Measurements from ENCODE around the gene SLC6A9. TPM values are rescaled to one million over a fixed set of nuclear protein-coding genes. Genes with fewer than 3 reads are reported as not detected.

The SLC6A9 gene
- total RNA-seq, 2 experiments from 2014 or later: 8.2 to 21.8 TPM

DNA sequence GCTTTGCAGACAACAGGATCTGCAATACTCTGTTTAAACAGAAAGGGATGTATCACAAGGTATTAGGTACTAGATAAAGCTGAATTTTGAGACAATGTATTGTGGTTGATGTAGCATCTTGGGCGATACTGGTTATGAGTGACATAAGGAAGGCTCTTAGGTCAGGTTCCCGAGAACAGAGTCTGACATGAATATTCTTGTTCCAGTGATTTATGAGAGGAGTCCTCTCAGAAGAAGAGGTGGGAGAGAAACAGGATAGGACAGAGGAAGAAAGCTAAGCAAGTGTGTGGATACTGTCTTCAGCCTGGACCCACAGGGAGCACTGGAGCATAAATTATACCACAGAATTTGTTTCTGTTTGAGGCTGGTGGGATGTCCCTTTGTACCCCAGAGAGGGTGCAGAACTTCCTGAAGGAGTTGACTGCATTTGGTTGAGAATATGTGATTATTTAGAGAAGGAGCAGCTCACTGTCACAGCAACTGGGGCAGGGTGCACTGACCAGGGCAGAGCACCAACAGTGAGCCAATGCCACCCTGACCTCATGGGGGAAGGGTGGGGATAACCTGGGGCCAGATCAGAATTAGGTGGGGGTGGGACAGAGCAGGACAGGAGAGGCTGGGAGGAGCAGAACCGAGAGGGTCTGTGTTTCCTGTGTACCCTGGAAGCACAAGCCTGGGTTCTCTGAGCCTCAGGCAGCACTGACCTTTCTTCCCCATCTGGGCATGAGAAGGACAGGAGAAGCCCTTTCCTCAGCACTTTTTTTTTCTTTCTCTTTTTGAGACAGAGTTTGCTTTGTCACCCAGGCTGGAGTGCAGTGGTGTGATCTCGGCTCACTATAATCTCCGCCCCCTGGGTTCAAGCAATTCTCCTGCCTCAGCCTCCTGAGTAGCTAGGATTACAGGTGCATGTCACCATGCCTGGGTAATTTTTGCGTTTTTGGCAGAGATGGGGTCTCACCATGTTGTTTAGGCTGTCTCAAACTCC is 36.3 kb upstream of the SLC6A9 start:
- Histone ChIP-seq H3K4me3 (ENCODE audit: low read depth, low read length, poor library complexity, severe bottlenecking) (peak overlapping the region; percentile 27), H3K36me3 (ENCODE audit: insufficient read depth, low read length) (no peaks in the 10 kb centered on the region), H3K9me3 (ENCODE audit: low read length) (no peaks in the 10 kb centered on the region), H3K4me1 (ENCODE audit: insufficient read depth, low read length, poor library complexity, severe bottlenecking) (peaks cover 22% of the 10 kb centered on the region), H3K27ac (ENCODE audit: low read depth, low read length, poor library complexity, severe bottlenecking) (no peak overlapping the region), H3K9me2 (ENCODE audit: insufficient read depth, low read length) (no peaks in the 10 kb centered on the region), H2AFZ (ENCODE audit: low read length) (peak overlapping the region; percentile 57; the same call in 1 of the 2 replicates), H4K20me1 (ENCODE audit: insufficient read depth, low read length) (no peaks in the 10 kb centered on the region), H3K79me2 (ENCODE audit: insufficient read depth, low read depth, low read length) (no peaks in the 10 kb centered on the region), H3K4me2 (ENCODE audit: low read length) (peak overlapping the region; percentile 64)
- ChIA-PET CTCF (ENCODE audit: unreplicated experiment) (interaction anchor here (0.6 kb wide), 1 partner anchor 26 kb away, joined by 3 read pairs; no protein-coding TSS in a partner anchor), POLR2A (interaction anchor here (0.9 kb wide), 1 partner anchor 12 kb away, joined by 3 read pairs; no protein-coding TSS in a partner anchor)
- no peak for TF ChIP-seq EZH2phosphoT487 (IDR thresholded peaks at IDR 0.05; ENCODE audit: borderline replicate concordance, low read depth, low read length)
- TF ChIP-seq, protein P1, sequence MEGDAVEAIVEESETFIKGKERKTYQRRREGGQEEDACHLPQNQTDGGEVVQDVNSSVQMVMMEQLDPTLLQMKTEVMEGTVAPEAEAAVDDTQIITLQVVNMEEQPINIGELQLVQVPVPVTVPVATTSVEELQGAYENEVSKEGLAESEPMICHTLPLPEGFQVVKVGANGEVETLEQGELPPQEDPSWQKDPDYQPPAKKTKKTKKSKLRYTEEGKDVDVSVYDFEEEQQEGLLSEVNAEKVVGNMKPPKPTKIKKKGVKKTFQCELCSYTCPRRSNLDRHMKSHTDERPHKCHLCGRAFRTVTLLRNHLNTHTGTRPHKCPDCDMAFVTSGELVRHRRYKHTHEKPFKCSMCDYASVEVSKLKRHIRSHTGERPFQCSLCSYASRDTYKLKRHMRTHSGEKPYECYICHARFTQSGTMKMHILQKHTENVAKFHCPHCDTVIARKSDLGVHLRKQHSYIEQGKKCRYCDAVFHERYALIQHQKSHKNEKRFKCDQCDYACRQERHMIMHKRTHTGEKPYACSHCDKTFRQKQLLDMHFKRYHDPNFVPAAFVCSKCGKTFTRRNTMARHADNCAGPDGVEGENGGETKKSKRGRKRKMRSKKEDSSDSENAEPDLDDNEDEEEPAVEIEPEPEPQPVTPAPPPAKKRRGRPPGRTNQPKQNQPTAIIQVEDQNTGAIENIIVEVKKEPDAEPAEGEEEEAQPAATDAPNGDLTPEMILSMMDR (conservative IDR thresholded peaks at IDR 0.05; ENCODE audit: low read length): no peak
- BruUV-seq (replicated peaks): no TSS peak
- intact Hi-C loops (cut with micrococcal nuclease; ENCODE audit: unreplicated experiment): no loop called here
- DNase-seq (ENCODE audit: low spot score): peak; percentile 45

- no peaks in the 10 kb centered on the region for H3K9me3 ChIP-seq (ENCODE audit: low read length)
- H4K20me1 ChIP-seq (ENCODE audit: insufficient read depth, low read length): no peaks in the 10 kb centered on the region
- H3K4me3 ChIP-seq (ENCODE audit: low read depth, low read length, poor library complexity, severe bottlenecking): no peak overlapping the region
- intact Hi-C loops (cut with micrococcal nuclease; ENCODE audit: unreplicated experiment): no loop called here
- H3K36me3 ChIP-seq (ENCODE audit: insufficient read depth, low read length): no peaks in the 10 kb centered on the region
- no peaks in the 10 kb centered on the region for H3K9me2 ChIP-seq (ENCODE audit: insufficient read depth, low read length)
- H3K79me2 ChIP-seq (ENCODE audit: insufficient read depth, low read depth, low read length): no peaks in the 10 kb centered on the region
- ChIA-PET POLR2A (no interaction called here), CTCF (ENCODE audit: unreplicated experiment) (no interaction called here)
- H3K27ac ChIP-seq (ENCODE audit: low read depth, low read length, poor library complexity, severe bottlenecking): no peak overlapping the region
- no peak overlapping the region for H3K4me2 ChIP-seq (ENCODE audit: low read length)
- no peak for DNase-seq (ENCODE audit: low spot score)
- no peak overlapping the region for H2AFZ ChIP-seq (ENCODE audit: low read length)
- no peak for TF ChIP-seq EZH2phosphoT487 (IDR thresholded peaks at IDR 0.05; ENCODE audit: borderline replicate concordance, low read depth, low read length)
- TF ChIP-seq, protein P1 (conservative IDR thresholded peaks at IDR 0.05; ENCODE audit: low read length): no peak
- H3K4me1 ChIP-seq (ENCODE audit: insufficient read depth, low read length, poor library complexity, severe bottlenecking): peaks cover 8% of the 10 kb centered on the region
- BruUV-seq (replicated peaks): no TSS peak
Observed at GRCh38 chr1:44062656-44063179, 31.5 kb upstream of the SLC6A9 start.
